ENCODE data around the gene PEAR1. TPM values are rescaled to one million over a fixed set of nuclear protein-coding genes. Genes with fewer than 3 reads are reported as not detected.

The PEAR1 gene
- total and polyA plus RNA-seq, 2 of the 8 experiments (the other 6 are each of a cell fraction or from before 2014, with no cell fraction given), result 0.63 to 0.71 TPM

GRCh38 chr1:156898161-156898566 is 4.6 kb downstream of the PEAR1 start (continued):
- no peak for TF ChIP-seq NANOG (IDR thresholded peaks at IDR 0.05; ENCODE audit: insufficient read depth, low read depth, low read length, poor library complexity, severe bottlenecking)
